ENCODE measurements around the gene ARHGAP28. TPM values are rescaled to one million over a fixed set of nuclear protein-coding genes. Genes with fewer than 3 reads are reported as not detected.
"Not testable (repeated sequence)": the region's sequence is repeated elsewhere in the genome, so short reads cannot be mapped to it uniquely, and the experiment has no call there.

Gene ARHGAP28
- total RNA-seq, 3 donors from 2014 or later = 7.3 to 13.0 (median 10.8) TPM

- DNase-seq (ENCODE audit: low spot score in 2 of 2) = no peak
- H3K4me1 ChIP-seq = no peaks in the 10 kb centered on the region
- H3K27me3 ChIP-seq = no peaks in the 10 kb centered on the region
- no peak overlapping the region for H3K4me3 ChIP-seq
- H3K9me3 ChIP-seq = no peaks in the 10 kb centered on the region
- no peaks in the 10 kb centered on the region for H3K36me3 ChIP-seq
- TF ChIP-seq POLR2AphosphoS5 (IDR thresholded peaks at IDR 0.05) = no peak
- TF ChIP-seq POLR2A (IDR thresholded peaks at IDR 0.05) = no peak
- no peak for TF ChIP-seq CTCF (IDR thresholded peaks at IDR 0.05)
- H3K27ac ChIP-seq = no peak overlapping the region
- intact Hi-C loops (cut with DNase I; ENCODE audit: low total_unique reads) = no loop called here
Measured at GRCh38 chr18:6835345-6835744, 105.8 kb downstream of the ARHGAP28 start.

GRCh38 chr18:6836331-6836730 is 106.8 kb downstream of the ARHGAP28 start:
- Histone ChIP-seq H3K36me3 (no peaks in the 10 kb centered on the region), H3K4me1 (no peaks in the 10 kb centered on the region), H3K27ac (no peak overlapping the region), H3K9me3 (no peaks in the 10 kb centered on the region), H3K4me3 (no peak overlapping the region), H3K27me3 (no peaks in the 10 kb centered on the region)
- DNase-seq (ENCODE audit: low spot score in 2 of 2) = no peak
- TF ChIP-seq CTCF (IDR thresholded peaks at IDR 0.05) (no peak), POLR2AphosphoS5 (IDR thresholded peaks at IDR 0.05) (no peak), POLR2A (IDR thresholded peaks at IDR 0.05) (no peak)
- intact Hi-C loops (cut with DNase I; ENCODE audit: low total_unique reads) = no loop called here

GRCh38 chr18:6837904-6838303 is 108.4 kb downstream of the ARHGAP28 start:
- Histone ChIP-seq H3K27me3 (no peaks in the 10 kb centered on the region), H3K4me3 (no peak overlapping the region), H3K4me1 (no peaks in the 10 kb centered on the region), H3K36me3 (no peaks in the 10 kb centered on the region), H3K9me3 (no peaks in the 10 kb centered on the region), H3K27ac (no peak overlapping the region)
- TF ChIP-seq CTCF (IDR thresholded peaks at IDR 0.05) (no peak), POLR2AphosphoS5 (IDR thresholded peaks at IDR 0.05) (no peak), POLR2A (IDR thresholded peaks at IDR 0.05) (no peak)
- no peak for DNase-seq (ENCODE audit: low spot score in 2 of 2)
- intact Hi-C loops (cut with DNase I; ENCODE audit: low total_unique reads) = no loop called here

GRCh38 chr18:6842081-6842480 is 112.6 kb downstream of the ARHGAP28 start:
- no peaks in the 10 kb centered on the region for H3K36me3 ChIP-seq

GRCh38 chr18:6843308-6843707 is 113.8 kb downstream of the ARHGAP28 start:
- no peak for DNase-seq (ENCODE audit: low spot score in 2 of 2)
- TF ChIP-seq POLR2AphosphoS5 (IDR thresholded peaks at IDR 0.05) (no peak), CTCF (IDR thresholded peaks at IDR 0.05) (no peak), POLR2A (IDR thresholded peaks at IDR 0.05) (no peak)
- intact Hi-C loops (cut with DNase I; ENCODE audit: low total_unique reads) = no loop called here

More at GRCh38 chr18:6842081-6842480, 112.6 kb downstream of the ARHGAP28 start:
- Histone ChIP-seq H3K4me3 (no peak overlapping the region), H3K9me3 (no peaks in the 10 kb centered on the region), H3K27ac (no peak overlapping the region), H3K4me1 (no peaks in the 10 kb centered on the region), H3K27me3 (no peaks in the 10 kb centered on the region)
- TF ChIP-seq POLR2A (IDR thresholded peaks at IDR 0.05) = no peak
- intact Hi-C loops (cut with DNase I; ENCODE audit: low total_unique reads) = no loop called here
- no peak for DNase-seq (ENCODE audit: low spot score in 2 of 2)

GRCh38 chr18:6845521-6845920 is 116.0 kb downstream of the ARHGAP28 start:
- H3K27me3 ChIP-seq; H3K4me3 ChIP-seq; H3K9me3 ChIP-seq; H3K27ac ChIP-seq; intact Hi-C loops (cut with DNase I; ENCODE audit: low total_unique reads); H3K36me3 ChIP-seq; H3K4me1 ChIP-seq; DNase-seq (ENCODE audit: low spot score in 2 of 2): not testable (repeated sequence)

More at GRCh38 chr18:6843308-6843707, 113.8 kb downstream of the ARHGAP28 start:
- H3K4me1 ChIP-seq = no peaks in the 10 kb centered on the region
- no peaks in the 10 kb centered on the region for H3K9me3 ChIP-seq
- no peaks in the 10 kb centered on the region for H3K27me3 ChIP-seq
- H3K4me3 ChIP-seq = no peak overlapping the region
- no peak overlapping the region for H3K27ac ChIP-seq
- H3K36me3 ChIP-seq = no peaks in the 10 kb centered on the region
